Measurements from ENCODE around the gene TBL3. TPM values are rescaled to one million over a fixed set of nuclear protein-coding genes. Genes with fewer than 3 reads are reported as not detected.

The TBL3 gene
- total RNA-seq, 1 donor from 2014 or later, result 30.8 TPM

- H3K9me3 Mint-ChIP-seq (ENCODE audit: low read depth), result no peaks in the 10 kb centered on the region
- no peak overlapping the region for H3K4me3 Mint-ChIP-seq (ENCODE audit: low read depth)
- no peaks in the 10 kb centered on the region for H3K27me3 Mint-ChIP-seq
- H3K27ac Mint-ChIP-seq, result no peak overlapping the region
- no peaks in the 10 kb centered on the region for H3K36me3 Mint-ChIP-seq (ENCODE audit: insufficient read depth)
- DNase-seq (ENCODE audit: low spot score, unreplicated experiment), result no peak
- TF ChIP-seq, protein P1, sequence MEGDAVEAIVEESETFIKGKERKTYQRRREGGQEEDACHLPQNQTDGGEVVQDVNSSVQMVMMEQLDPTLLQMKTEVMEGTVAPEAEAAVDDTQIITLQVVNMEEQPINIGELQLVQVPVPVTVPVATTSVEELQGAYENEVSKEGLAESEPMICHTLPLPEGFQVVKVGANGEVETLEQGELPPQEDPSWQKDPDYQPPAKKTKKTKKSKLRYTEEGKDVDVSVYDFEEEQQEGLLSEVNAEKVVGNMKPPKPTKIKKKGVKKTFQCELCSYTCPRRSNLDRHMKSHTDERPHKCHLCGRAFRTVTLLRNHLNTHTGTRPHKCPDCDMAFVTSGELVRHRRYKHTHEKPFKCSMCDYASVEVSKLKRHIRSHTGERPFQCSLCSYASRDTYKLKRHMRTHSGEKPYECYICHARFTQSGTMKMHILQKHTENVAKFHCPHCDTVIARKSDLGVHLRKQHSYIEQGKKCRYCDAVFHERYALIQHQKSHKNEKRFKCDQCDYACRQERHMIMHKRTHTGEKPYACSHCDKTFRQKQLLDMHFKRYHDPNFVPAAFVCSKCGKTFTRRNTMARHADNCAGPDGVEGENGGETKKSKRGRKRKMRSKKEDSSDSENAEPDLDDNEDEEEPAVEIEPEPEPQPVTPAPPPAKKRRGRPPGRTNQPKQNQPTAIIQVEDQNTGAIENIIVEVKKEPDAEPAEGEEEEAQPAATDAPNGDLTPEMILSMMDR (IDR thresholded peaks at IDR 0.05; ENCODE audit: unreplicated experiment), result no peak
- peaks cover 2% of the 10 kb centered on the region for H3K4me1 Mint-ChIP-seq (ENCODE audit: low read depth)
Measured at GRCh38 chr16:1945559-1946391, 26.1 kb upstream of the TBL3 start.

DNA sequence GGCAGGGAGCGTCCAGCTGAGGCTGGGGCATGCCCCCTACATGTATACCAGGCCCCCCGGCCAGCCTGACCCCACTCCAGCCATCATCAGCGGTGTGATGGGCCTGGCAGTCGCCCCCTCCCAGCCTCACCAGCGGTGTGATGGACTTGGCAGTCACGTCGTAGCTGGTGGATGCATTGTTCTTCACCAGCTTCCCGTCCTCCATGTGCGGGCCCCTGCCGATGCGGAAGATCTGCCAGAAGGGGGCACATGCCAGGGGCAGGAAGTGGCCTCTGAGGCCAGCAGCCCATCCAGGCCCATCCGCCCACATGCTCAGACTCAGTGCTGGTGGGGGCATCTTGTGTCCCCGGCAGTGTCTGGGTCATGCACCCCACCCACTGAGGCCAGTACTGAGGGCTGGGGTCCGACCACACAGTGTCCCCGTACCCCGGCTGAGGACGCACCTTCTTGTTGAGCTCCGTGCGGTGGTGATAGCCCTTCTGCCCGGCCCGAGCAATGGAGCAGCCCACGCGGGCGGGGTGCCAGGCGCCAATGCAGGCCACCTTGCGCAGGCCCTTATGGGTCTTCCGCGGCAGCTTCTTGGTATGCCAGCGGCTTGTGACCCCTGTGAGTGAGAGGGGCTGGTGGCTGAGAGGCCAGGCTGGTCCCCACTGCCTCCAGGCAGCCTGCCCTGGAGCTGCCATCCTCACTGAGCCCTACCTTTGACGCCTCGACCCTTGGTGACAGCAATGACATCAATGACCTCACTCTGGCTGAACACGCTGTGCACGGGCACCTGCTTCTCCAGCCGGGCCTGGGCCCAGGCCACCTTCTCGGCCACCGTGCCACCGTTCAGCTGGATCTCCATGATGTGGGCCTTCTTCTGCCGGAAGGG lies 25.1 kb upstream of the TBL3 start:
- H3K27me3 Mint-ChIP-seq, result no peaks in the 10 kb centered on the region
- no peak overlapping the region for H3K4me3 Mint-ChIP-seq (ENCODE audit: low read depth)
- no peak for DNase-seq (ENCODE audit: low spot score, unreplicated experiment)
- H3K4me1 Mint-ChIP-seq (ENCODE audit: low read depth), result no peaks in the 10 kb centered on the region
- H3K9me3 Mint-ChIP-seq (ENCODE audit: low read depth), result no peaks in the 10 kb centered on the region
- H3K36me3 Mint-ChIP-seq (ENCODE audit: insufficient read depth), result no peaks in the 10 kb centered on the region
- TF ChIP-seq, protein P1 (IDR thresholded peaks at IDR 0.05; ENCODE audit: unreplicated experiment), result no peak
- no peak overlapping the region for H3K27ac Mint-ChIP-seq

- Mint-ChIP-seq H3K36me3 (ENCODE audit: insufficient read depth) (no peaks in the 10 kb centered on the region), H3K27me3 (peaks cover 2% of the 10 kb centered on the region), H3K27ac (no peak overlapping the region)
Measured at GRCh38 chr16:1947369-1947670, 24.5 kb upstream of the TBL3 start.

DNA sequence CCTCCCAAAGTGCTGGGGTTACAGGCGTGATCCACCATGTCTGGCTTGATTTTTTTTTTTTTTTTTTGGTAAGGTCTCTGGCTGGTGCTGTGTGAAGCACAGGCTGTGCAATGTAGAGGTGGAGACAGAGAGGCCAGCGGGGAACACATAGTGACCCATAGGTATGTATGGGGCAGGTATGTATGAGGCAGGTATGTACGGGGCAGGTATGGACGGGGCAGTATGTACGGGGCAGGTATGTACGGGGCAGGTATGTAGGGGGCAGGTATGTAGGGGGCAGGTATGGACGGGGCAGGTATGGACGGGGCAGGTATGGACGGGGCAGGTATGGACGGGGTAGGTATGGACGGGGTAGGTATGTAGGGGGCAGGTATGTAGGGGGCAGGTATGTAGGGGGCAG lies 22.3 kb upstream of the TBL3 start:
- Mint-ChIP-seq H3K27ac (no peak overlapping the region), H3K4me3 (ENCODE audit: low read depth) (no peak overlapping the region), H3K9me3 (ENCODE audit: low read depth) (no peaks in the 10 kb centered on the region), H3K27me3 (peaks cover 7% of the 10 kb centered on the region), H3K36me3 (ENCODE audit: insufficient read depth) (no peaks in the 10 kb centered on the region), H3K4me1 (ENCODE audit: low read depth) (no peaks in the 10 kb centered on the region)
- TF ChIP-seq, protein P1 (IDR thresholded peaks at IDR 0.05; ENCODE audit: unreplicated experiment), result no peak
- no peak for DNase-seq (ENCODE audit: low spot score, unreplicated experiment)

More at GRCh38 chr16:1947369-1947670, 24.5 kb upstream of the TBL3 start:
- DNase-seq (ENCODE audit: low spot score, unreplicated experiment), result no peak
- TF ChIP-seq, protein P1 (IDR thresholded peaks at IDR 0.05; ENCODE audit: unreplicated experiment), result no peak
- Mint-ChIP-seq H3K4me3 (ENCODE audit: low read depth) (no peak overlapping the region), H3K4me1 (ENCODE audit: low read depth) (no peaks in the 10 kb centered on the region), H3K9me3 (ENCODE audit: low read depth) (no peaks in the 10 kb centered on the region)

DNA sequence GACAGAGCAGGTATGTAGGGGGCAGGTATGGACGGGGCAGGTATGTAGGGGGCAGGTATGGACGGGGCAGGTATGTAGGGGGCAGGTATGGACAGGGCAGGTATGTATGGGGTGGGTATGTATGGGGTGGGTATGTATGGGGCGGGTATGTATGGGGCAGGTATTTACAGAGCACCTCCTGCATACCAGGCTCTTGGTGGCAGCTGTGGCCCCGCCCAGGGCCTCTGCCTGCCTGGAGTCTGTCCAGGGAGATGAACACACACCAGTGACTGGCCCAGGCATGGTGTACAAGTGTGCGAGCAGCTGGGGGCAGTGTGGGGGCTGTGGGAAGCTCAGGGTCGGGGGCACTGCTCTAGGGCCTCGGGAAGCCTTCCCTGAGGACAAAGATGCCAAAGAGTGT lies 21.8 kb upstream of the TBL3 start:
- Mint-ChIP-seq H3K27ac (no peak overlapping the region), H3K36me3 (ENCODE audit: insufficient read depth) (no peaks in the 10 kb centered on the region), H3K4me3 (ENCODE audit: low read depth) (no peak overlapping the region), H3K4me1 (ENCODE audit: low read depth) (no peaks in the 10 kb centered on the region), H3K27me3 (peaks cover 7% of the 10 kb centered on the region), H3K9me3 (ENCODE audit: low read depth) (no peaks in the 10 kb centered on the region)
- no peak for DNase-seq (ENCODE audit: low spot score, unreplicated experiment)
- TF ChIP-seq, protein P1 (IDR thresholded peaks at IDR 0.05; ENCODE audit: unreplicated experiment), result no peak

All from progenitor cell of endocrine pancreas (in vitro differentiated cells).